Globus pallidus (tissue), 1 donor: Measurements from ENCODE around the gene STX4.

Experiments used
- DNase-seq: peaks from one replicate; pipeline ENCODE4 v3.0.0-alpha.2; 2015; ENCODE audit warnings: low spot score

STX4 gene

GRCh38 chr16:31064882-31065461 is 31.6 kb downstream of the STX4 start:
- no peak for DNase-seq

- no peak for DNase-seq
These were observed 34.0 kb downstream of the STX4 start for GRCh38 chr16:31067342-31067741.

GRCh38 chr16:31071861-31072260 is 38.5 kb downstream of the STX4 start:
- no peak for DNase-seq

GRCh38 chr16:31072540-31073141 is 39.3 kb downstream of the STX4 start:
- DNase-seq = no peak

- peak; percentile 91 for DNase-seq
These were observed 40.0 kb downstream of the STX4 start for GRCh38 chr16:31073142-31073969.

- DNase-seq = peak; percentile 100
These were observed 40.8 kb downstream of the STX4 start, which contains the start of the genes ZNF646 and ZNF668 for GRCh38 chr16:31073970-31074813. ZNF646 (plus strand) TSS chr16:31074422; CDS start chr16:31076325, 1,903 bp downstream. ZNF668 (minus strand) TSS chr16:31074240; CDS start chr16:31064459, 9,781 bp downstream.

GRCh38 chr16:31074814-31075183 is 41.4 kb downstream of the STX4 start:
- DNase-seq = no peak

GRCh38 chr16:31076319-31076718 is 43.0 kb downstream of the STX4 start:
- no peak for DNase-seq

- no peak for DNase-seq
These were observed 43.7 kb downstream of the STX4 start for GRCh38 chr16:31077024-31077423.

- no peak for DNase-seq
These were observed 44.4 kb downstream of the STX4 start for GRCh38 chr16:31077592-31078396.

- no peak for DNase-seq
These were observed 45.4 kb downstream of the STX4 start for GRCh38 chr16:31078597-31079341.

- DNase-seq = no peak
These were observed 46.1 kb downstream of the STX4 start for GRCh38 chr16:31079342-31079944.

- DNase-seq = no peak
These were observed 46.8 kb downstream of the STX4 start for GRCh38 chr16:31080035-31080629.

GRCh38 chr16:31080756-31081419 is 47.5 kb downstream of the STX4 start:
- no peak for DNase-seq

GRCh38 chr16:31081428-31082351 is 48.3 kb downstream of the STX4 start:
- DNase-seq = peak; percentile 33

GRCh38 chr16:31082368-31083045 is 49.1 kb downstream of the STX4 start:
- no peak for DNase-seq

- DNase-seq = no peak
These were observed 49.7 kb downstream of the STX4 start for GRCh38 chr16:31083081-31083480.
